GM06990 (cell line): ENCODE data around the gene CLEC20A.
A peak's percentile ranks its signal among the peaks of the same experiment; 100 is the strongest.

ENCODE experiments used
- DNase-seq: peaks from one replicate; pipeline ENCODE4 v3.0.0-alpha.2; 2011; ENCODE audit not compliant: insufficient read length; ENCODE audit errors: extremely low read depth
- H3K27me3 ChIP-seq: replicated peaks from 2 replicates; pipeline ENCODE4 v1.6.0; 2011; ENCODE audit warnings: low read length; ENCODE audit not compliant: control insufficient read depth, insufficient read depth
- H3K36me3 ChIP-seq: 2 replicates; pipeline ENCODE4 v1.5.1; 2011; ENCODE audit warnings: low read length; ENCODE audit not compliant: control insufficient read depth, insufficient read depth
- H3K4me3 ChIP-seq: replicated peaks from 2 replicates; pipeline ENCODE4 v1.5.1; 2011; ENCODE audit warnings: low read depth, mild to moderate bottlenecking, control low read depth, low read length
- CTCF ChIP-seq: IDR thresholded peaks from 2 replicates; pipeline ENCODE4 v1.5.1; 2011; ENCODE audit warnings: low read length, control low read depth, mild to moderate bottlenecking, inconsistent platforms; ENCODE audit not compliant: insufficient read depth, poor library complexity, severe bottlenecking

The CLEC20A gene

GRCh38 chr1:178434899-178435435, 61.8 kb downstream of the CLEC20A start:
- TF ChIP-seq CTCF, result no peak
- no peaks in the 10 kb centered on the region for H3K36me3 ChIP-seq
- H3K27me3 ChIP-seq, result no peaks in the 10 kb centered on the region
- H3K4me3 ChIP-seq, result no peak overlapping the region
- DNase-seq, result no peak

GRCh38 chr1:178434360-178434759, 62.4 kb downstream of the CLEC20A start:
- peak; percentile 3 for DNase-seq
- H3K4me3 ChIP-seq, result no peak overlapping the region
- H3K27me3 ChIP-seq, result no peaks in the 10 kb centered on the region
- no peaks in the 10 kb centered on the region for H3K36me3 ChIP-seq
- no peak for TF ChIP-seq CTCF
